Measurements from ENCODE around the gene DUSP10.

Gene DUSP10

DNA sequence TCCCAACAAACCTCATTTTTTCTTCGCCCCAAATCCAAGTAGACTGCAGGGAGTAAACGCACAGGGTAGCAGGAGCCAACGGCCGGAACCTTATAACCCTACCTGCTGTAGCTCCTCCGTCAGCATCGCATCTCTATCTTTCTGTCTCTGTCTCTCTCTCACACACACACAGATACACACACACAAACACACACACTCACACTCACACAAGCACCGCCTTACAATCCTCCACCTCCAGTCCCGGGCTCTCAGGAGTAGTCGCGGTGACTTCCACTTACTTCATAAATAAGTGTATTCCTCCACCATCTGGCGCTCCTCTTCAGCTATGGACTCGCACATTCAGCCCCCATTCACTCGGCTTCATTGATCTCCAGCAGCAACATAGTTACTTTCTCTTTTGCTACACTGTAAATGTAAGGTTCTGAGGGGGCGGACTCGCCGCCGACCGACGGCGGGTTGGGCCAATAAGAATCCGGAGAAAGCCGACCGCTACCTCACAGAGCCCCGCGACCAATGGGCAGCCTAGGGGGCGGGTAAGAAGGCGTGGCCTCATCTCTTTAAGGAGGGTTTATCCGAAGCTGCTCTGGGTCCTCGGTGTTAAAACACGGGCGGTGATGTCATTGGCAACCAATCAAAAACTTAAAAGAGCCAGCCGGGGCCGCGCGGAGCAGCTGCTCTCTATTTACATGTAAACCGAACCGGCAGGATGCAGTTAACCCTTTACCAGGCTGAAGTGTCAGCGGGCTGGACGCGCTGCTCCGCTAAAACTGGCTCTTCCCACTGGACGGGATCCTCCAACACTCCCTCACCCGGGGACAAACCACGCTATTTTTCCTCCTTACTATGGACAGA is at the start of gene DUSP10:
DUSP10 (minus strand) TSS at position 387 of the 852 bp plus-strand sequence. CDS start 2,345 bp downstream, outside the sequence.
- peak; percentile 100 for DNase-seq

DNA sequence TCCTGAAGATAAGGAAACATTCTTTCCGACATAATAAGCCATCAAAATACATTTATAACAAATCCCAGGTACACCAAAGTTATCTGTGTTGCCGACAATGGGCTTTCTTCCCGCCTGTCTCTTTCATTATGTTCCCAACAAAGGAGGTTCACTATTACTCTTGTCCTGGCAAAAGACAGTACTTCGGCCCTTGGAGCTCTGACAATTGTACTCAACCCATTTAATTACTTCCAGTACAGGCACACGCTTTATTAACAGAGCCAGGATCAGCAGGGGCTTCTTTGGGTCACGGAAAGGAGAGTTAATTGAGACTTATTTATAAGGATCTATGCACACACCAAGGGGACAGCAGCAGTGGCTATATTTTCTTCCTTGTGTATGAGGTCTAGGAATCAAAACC is 46.6 kb upstream of the DUSP10 start:
- no peak for DNase-seq

DNA sequence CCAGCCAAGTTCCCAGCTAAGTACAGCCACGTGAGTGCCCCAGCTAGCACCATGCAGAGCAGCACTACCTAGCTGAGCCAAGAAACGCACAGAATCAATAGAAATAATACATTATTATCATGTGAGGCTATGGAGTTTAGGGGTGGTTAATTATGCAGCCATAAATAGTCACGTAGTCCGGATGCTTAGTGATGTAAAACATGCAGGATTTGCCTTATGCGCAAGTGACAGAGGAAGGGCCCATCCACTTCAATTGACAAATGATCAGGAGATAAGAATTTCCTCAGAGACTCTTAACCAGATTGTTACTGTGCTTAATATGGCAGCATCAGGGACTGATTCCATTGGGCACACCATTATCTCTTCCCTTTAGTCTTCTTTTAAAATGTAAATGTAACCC is 44.8 kb upstream of the DUSP10 start:
- DNase-seq, result no peak

DNA sequence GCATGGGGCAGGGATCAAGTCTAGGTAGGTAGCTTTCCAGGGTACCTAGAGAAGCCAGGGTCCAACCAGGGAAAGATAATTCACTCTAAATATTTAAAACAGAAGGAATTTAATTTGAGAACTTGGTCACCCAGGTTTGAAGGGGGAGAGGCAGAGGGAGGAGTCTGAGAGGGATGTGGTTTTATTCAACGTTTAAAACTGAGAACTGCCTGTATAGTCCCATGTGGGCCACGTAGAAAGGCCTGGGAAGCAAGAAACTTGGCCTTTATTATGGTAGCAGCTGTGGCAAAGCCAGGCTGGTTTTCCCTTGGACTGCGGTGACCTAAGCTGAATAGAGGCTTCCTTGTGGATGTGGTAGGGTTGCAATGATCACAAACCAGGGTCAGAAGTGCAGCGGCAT is 42.0 kb upstream of the DUSP10 start:
- DNase-seq, result no peak

DNA sequence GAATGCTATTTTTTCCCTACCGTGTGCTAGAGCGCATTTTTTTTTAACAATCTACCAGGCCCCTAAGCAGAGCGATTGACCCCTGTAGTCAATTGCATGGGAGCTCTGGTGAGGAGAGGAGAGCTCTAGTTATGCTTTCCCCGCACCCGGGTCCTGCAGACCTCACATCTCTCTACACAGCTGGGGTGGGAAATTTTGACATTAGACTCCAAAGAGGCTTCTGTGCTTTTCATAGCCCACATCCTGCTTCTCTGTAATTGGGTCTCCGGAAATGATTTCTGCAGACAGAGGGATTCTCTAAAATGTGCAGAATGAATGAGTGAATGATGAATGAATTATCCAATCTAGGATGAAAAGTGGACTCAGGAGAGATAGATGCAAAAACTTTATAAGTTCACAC is 41.5 kb upstream of the DUSP10 start:
- no peak for DNase-seq

DNA sequence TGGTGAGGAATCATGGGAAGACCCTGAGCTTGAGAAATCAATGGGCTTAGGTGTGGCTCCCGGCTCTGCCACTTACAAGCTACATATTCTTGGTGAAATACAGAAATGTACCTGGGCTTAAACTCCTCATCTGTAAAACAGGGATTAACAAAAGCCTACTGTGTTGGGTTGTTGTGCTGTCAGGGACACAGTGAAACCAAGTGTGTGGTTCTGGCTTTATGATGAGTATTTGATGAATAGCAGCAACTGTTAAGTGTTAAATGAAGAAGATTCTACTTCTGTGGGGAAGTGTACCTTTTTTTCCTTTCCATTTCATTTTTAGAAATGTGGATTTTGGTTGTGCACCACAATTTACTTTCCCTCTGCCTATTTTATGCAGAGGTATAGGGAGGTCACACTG is 41.1 kb upstream of the DUSP10 start:
- DNase-seq, result no peak

DNA sequence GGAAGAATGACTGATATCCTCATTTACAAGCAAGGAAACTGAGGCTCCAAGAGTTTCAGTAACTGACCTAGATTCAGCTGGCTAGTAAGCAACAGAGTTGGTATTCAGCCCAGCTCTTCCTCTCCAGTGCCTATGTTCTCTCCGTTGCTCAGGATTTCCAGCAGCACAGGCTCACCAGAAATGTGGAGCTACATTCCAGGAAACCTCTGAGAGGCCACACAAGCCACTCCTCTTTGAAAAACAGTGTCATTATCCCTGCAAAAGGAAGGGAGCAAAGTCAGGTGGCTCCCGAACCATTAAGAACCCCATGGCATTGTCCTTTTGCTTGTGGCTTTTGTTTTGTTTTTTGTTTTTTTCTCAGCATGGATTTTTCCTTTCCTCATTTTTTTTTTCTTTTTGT is 40.6 kb upstream of the DUSP10 start:
- no peak for DNase-seq

DNA sequence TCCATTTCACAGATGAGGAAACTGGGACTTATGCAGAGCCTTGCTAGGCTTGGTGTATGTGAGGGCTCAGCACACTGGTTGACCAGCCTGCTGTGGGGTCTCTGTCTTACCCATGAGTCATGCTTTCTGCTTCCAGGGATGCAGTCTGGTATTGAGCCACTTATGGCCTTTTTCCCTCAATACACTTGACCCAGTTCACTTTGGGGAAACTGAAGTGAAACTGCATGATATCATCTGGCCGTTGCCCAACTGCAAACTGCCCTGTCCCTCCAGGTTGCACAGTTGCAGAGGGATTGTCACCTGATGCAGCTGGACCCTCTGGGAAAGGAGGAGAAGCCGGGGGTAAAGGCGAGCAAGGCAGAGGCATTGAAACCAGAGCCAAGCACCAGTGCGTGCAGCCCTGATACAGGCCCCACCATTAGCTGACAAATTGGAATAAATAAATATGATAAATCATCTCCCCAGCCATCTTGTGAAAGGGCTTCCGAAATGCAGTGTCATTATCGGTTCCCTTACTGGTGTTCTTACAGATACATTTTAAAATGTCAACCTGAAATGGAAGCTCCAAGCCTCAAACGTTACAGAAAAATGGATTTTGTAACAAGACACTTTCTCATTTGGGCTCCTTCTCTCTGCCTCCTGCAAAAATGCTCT is 39.3 kb upstream of the DUSP10 start:
- peak; percentile 36 for DNase-seq

DNA sequence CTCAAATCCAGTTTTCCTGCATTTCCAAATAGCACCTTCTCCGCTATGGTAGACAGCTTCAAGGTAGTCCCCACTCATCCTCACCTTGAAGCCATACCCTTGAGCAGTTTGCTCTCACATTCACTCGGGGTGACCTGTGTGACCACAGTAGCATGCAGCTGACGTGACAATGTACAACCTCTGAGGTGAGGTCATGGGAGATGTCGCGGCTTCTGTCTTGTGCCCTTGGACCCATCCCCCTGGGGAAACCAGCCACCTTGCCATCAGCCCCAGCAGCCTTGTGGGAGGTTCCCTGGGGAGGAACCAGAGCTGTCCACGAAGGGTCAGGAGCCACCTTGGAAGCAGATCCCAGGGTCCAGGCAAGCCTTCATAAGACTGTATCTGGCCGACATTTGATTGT is 38.3 kb upstream of the DUSP10 start:
- no peak for DNase-seq

DNA sequence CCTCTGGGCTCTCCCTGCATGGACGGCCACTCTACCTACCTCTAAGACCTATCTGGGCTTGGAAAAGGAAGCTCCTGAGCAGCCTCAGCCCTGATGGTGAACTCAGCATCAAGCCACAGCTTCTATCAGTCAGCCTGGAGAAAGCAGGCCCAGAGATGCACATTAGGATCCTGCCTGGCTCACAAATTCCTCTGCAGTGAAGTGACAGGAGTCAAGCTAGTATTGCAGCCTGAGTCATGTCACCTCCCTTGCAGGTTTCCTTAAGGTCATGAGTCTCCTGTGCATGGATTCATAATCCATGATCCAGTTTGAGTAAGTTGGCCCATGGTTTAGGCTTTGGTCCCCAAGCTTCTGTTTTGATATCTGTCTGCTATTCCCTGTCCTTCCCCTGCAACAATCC is 37.9 kb upstream of the DUSP10 start:
- no peak for DNase-seq

DNA sequence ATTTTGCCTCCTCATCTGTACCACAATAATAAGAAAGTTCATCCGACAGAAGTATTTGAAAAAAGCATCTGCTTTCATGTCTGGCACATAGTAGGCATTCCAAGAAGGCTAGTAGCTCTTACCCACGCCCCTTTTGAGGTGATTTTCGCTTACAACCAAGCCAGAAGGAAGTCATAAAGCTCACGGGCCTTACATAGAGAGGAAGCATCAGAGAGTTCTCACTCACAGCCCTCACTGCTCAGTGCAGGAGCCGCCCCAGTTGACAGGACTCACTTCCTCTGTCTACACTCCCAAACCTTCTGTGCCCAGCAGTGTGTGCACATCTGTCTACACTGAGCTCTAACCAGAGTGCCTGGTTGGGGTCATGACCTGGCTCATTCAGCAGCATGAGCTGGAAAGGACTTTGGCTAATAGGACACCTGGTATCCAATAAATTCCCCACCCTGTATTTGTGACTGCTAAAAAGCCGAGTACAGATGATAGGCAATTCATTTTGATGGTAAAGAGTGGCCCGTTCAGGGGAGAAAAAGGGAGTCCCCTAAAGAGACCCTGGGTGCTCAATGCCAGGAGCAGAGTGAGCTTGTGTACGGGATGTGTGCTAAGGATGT is 36.8 kb upstream of the DUSP10 start:
- DNase-seq, result peak; percentile 68

DNA sequence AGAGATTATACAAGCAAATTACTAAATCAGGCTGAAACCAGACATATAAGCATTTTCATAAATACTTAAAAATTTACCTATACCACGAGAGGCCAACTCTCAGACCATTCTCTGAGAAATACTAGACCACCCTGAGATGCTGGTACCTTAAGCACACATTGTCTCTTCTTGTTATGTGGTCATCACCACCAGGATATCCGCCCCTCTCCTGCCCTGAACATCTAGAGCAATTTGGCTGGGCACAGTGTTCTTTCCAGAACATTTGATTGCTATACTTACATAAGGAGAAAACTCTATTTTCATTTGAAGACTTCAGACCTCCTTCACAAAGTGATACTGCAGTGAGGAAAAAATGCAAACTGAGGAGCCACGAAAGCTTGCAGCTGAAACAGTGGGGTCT is 36.2 kb upstream of the DUSP10 start:
- DNase-seq, result no peak

DNA sequence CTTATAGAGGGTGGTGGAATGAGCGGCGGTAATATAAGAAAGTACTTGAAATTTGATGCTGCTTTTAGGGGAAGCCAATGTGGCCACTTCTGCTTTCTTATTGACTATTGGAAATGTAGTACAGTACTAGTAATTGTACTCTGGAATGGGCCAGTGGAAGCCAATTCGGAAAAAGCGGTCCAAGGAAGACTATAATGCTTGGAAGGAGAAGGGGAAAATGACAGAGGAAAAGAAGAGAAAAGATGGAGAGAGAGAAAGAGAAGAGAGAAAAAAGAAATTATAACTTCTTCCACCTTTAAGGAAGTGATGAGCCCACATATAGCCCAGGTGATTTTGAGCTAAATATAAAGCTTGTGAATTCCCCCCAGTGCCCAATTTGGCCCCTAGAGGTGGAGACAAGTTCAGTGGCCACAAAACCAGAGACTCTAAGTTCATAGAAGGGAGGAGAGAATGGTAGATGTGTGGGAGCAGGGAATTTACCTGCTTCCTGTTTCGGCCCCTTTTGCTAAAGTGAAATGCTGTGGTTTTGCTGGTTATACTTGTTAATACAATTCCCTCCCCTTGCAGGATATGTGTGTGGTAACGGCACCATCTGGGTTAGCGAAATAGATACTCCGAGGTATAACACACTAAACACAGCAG is 35.7 kb upstream of the DUSP10 start:
- DNase-seq, result peak; percentile 60

DNA sequence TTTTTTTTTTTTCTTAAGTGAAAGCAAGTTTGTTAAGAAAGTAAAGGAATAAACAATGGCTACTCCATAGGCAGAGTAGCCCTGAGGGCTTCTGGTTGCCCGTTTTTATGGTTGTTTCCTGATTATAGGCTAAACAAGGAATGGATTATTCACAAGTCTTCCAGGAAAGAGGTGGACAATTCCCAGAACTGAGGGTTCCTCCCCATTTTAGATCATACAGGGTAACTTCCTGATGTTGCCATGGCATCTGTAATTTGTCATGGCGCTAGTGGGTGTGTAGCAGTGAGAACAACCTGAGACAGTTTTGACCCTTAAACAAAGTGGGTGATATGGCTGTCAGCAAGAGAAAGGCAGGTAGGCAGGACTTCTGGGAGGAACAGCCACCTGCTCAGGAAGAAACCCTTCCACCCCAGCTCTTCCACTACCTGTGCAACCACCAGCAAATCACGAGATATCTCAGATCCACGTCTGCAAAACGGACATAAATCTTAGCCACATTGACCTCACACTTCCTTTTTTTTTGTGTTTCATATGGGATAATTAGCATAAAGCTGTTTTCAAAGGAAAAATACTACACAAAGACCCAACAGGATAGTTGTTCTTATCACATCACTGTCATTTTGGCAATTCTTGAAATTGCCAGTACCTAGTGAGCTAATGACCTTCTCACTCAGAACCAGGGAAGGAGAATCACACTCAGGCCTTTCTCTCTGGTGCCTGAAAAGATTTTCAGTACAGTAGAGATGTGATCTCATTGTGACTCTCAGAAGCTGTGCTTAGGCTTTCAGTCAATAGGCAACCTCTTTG is 34.8 kb upstream of the DUSP10 start:
- DNase-seq, result peak; percentile 42

DNA sequence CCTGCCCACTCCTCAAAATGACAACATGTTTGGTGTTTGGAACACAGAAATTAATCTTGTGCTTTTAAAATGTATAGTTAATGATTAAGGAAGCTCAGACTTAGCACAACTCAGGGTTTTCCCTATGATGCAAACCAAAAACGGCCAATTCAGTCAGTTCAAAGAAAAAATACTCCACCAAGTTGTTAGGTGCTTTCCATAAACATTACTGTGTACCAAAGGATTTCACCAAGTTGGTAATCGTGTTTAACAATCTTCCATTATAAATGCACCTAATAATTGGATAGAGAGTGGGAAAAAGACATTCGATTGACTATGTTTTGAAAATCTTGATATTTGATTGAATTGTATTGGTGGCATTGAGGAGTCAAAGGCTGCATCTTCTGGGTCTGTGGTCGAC is 33.3 kb upstream of the DUSP10 start:
- no peak for DNase-seq

DNA sequence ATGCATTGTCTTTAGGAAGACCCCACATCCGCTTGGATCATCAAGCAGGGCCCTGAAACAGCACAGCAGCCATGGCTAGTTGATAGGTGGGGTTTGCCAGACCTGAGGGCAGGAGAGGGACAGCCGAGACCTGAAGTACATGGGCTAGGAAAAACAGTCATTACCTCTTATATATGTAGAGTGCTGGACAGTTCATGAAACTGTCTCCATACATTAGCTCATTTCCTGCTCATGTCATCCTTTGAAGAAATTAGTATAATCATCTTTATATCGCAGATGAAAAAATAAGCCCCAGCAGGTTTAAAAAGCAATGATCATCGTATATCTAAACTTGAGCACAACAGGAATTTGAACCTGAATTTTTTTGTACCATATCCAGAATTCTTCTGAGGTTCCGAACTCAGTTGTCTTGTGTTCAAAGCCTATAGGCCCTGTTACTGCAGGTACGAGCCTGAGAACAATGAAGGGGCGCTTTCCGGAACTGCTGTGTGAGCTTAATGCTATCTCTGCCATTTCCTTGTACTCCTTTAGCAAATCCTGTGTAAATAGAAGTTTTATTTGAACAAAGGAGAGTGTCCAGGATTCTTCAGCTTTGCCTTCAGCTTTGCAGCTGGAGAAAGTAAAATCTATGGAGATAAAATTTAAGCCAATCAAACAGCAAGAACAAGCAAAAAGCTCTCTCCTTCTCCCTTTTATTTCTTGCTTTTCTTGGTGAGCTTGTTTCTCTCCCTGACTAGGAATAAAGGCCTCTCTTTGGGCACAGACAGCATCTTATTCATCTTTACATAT is 32.4 kb upstream of the DUSP10 start:
- no peak for DNase-seq

DNA sequence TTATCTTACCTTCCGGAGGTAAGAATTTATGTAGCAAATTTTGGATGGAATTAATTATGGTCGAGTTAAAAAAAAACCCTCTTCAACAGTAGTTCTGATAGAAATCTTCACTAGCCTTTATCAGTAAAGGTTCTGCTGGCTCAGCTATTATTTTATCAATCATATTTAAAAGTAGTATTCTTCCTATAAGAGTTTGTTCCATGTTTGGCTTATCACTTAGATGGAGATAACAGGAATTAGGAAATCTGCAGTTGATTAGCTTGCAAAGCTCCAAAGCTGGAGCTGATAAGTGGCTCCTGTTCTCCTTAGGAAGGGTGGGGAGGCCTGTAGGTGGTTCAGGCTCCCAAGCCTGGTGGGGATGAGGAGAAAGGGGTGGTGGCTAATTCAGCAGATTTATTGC is 31.5 kb upstream of the DUSP10 start:
- DNase-seq, result no peak

DNA sequence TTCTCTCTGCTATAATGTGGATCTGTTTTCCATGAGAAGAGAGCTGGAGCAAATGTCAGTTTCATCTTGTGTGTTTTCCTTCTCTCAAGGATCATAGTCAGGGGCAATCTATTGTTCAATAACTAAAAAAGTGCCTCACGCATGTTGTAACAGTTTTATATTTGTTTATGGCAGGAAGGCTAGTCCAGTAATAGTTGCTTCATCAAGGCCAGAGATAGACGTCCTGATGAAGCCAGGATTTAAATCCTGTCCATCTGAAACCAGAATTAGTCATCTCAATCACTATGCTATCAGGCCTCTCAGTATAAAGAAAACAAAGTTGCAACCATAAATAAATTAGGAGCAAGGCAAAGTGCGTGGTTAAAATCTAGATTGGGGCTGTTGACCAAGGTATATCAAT is 30.2 kb upstream of the DUSP10 start:
- DNase-seq, result no peak

DNA sequence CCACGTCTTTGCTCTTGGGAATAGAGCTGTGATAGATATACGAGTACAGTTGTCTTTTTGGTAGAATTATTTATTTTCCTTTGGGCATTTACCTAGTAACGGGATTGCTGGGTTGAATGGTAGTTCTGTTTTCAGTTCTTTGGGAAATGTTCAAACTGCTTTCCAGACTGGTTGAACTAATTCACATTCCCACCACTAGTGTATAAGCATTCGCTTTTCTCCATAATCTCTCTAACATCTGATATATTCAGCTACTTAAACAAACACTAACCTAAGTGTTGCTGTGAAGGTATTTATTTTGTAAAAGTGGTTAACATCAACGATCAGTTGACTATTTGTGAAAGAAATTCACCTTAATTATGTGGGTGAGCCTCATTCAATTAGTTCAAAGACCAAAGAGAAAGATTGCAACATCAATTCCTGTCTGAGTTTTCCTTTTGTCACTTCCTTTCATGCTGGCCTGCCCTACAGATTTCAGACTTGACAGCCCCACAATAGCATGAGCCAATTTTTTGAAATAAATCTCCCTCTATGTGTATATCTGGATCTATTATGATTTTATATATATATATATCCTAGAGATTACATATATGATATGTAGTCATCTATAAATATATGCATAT is 26.7 kb upstream of the DUSP10 start:
- DNase-seq, result no peak

DNA sequence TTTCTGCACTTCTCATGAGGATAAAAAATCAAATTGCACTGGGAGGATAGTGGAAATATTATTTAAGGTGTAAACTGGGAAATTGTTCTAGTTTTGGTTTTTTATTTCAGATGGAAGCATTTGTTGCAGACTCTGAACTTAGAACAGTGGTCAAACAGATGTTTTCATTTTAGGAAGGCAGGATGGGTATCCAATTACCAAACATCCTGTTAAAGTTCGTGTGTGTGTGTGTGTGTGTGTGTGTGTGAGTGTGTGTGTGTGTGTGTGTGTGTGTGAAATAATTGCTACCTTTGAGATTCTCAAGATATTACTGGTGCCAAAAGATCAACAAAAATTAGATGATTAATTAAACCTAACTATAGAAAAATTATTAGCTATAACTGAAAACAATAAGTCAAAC is 24.3 kb upstream of the DUSP10 start:
- DNase-seq, result no peak

DNA sequence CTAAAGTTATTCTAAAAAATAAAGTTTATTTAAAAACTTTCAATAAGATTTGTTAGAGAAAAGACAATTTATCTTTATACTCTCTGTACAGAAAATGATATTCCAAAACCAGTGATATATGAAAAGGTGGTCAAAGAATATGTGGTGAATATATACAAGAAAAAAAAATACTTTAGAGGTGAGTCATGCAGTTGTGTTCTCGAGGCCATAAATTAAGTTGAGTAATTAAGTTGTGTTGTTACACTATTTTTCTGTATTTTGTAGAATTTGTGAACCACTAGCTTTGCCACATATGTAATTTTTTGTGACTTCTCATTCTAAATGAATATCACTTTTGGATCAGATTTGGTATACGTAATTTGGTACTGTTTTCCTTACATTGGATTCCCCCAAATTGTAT is 23.6 kb upstream of the DUSP10 start:
- no peak for DNase-seq
